NCI-H345 treated with DMSO at 0.1 percent for 48 hours (cell line): ENCODE data around the gene ZNF471.

Experiments used
- DNase-seq: peaks from one replicate; lab custom pipeline; 2025; ENCODE audit not compliant: unreplicated experiment; lab: John Stamatoyannopoulos, UW

ZNF471 gene

GRCh38 chr19:56572589-56572988, 64.9 kb downstream of the ZNF471 start:
- no peak for DNase-seq

DNA sequence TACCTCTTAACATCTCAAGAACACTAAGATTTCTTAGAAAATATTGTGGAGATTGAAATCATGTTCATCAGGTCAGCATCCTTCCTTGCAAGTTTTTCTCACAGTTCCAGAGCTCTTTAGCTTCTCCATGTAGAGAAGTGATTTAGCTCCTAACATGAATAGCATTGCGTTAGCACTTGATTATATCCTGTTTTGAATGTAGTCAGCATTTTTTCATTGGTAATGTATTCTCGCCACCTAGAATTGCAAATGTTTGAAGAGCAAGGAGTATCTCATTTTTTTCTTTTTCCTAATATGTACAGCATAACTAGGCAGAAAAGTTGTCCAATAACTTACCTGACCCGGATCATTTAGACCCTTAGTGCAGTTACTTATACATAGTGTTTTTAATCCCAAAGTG, 66.3 kb downstream of the ZNF471 start:
- no peak for DNase-seq

- DNase-seq = no peak
Measured at GRCh38 chr19:56577719-56578602, 70.3 kb downstream of the ZNF471 start.
